ENCODE measurements around the gene MTMR4.
"Not testable (repeated sequence)": the region's sequence is repeated elsewhere in the genome, so short reads cannot be mapped to it uniquely, and the experiment has no call there.

The MTMR4 gene

GRCh38 chr17:58513965-58514769 lies at the start of gene MTMR4:
Gene MTMR4 (minus strand): TSS chr17:58514638. CDS start chr17:58514407, 231 bp downstream.
- peak; percentile 74 to 89 (median 78) for DNase-seq

- DNase-seq = no peak
These were observed 46.1 kb upstream of the MTMR4 start for GRCh38 chr17:58560511-58560910.

GRCh38 chr17:58557981-58558380 lies 43.5 kb upstream of the MTMR4 start:
- DNase-seq = no peak

- DNase-seq = peak; percentile 38 to 74 (median 72)
These were observed 42.4 kb upstream of the MTMR4 start for GRCh38 chr17:58556833-58557250.

- DNase-seq = not testable (repeated sequence)
These were observed 40.7 kb upstream of the MTMR4 start for GRCh38 chr17:58555109-58555508.

- peak; percentile 47 to 57 (median 51) for DNase-seq
These were observed 26.8 kb upstream of the MTMR4 start for GRCh38 chr17:58541249-58541648.

GRCh38 chr17:58539698-58540097 lies 25.3 kb upstream of the MTMR4 start:
- DNase-seq = no peak

- DNase-seq = no peak
These were observed 24.5 kb upstream of the MTMR4 start for GRCh38 chr17:58538811-58539409.

- DNase-seq = no peak
These were observed 22.8 kb upstream of the MTMR4 start for GRCh38 chr17:58537266-58537665.

GRCh38 chr17:58536542-58536941 lies 22.1 kb upstream of the MTMR4 start:
- no peak for DNase-seq

GRCh38 chr17:58535431-58535830 lies 21.0 kb upstream of the MTMR4 start:
- peak in 2 of 3 donors; percentile 12 to 16 for DNase-seq

- peak; percentile 86 to 97 (median 96) for DNase-seq
These were observed 20.5 kb upstream of the MTMR4 start for GRCh38 chr17:58534901-58535421.

- DNase-seq = no peak
These were observed 19.9 kb upstream of the MTMR4 start for GRCh38 chr17:58534331-58534730.

- no peak for DNase-seq
These were observed 19.3 kb upstream of the MTMR4 start for GRCh38 chr17:58533616-58534188.

- no peak for DNase-seq
These were observed 18.1 kb upstream of the MTMR4 start for GRCh38 chr17:58532555-58532951.

- peak; percentile 60 to 86 (median 62) for DNase-seq
These were observed 17.5 kb upstream of the MTMR4 start for GRCh38 chr17:58531661-58532554.

GRCh38 chr17:58531122-58531521 lies 16.7 kb upstream of the MTMR4 start:
- no peak for DNase-seq

GRCh38 chr17:58530655-58531054 lies 16.2 kb upstream of the MTMR4 start:
- no peak for DNase-seq

- DNase-seq = no peak
These were observed 14.8 kb upstream of the MTMR4 start for GRCh38 chr17:58529275-58529674.

GRCh38 chr17:58528443-58528842 lies 14.0 kb upstream of the MTMR4 start:
- DNase-seq = no peak

GRCh38 chr17:58527949-58528348 lies 13.5 kb upstream of the MTMR4 start:
- DNase-seq = peak; percentile 74 to 82 (median 81)

- DNase-seq = peak in 2 of 3 donors; percentile 18 to 24
These were observed 12.9 kb upstream of the MTMR4 start for GRCh38 chr17:58527306-58527705.

- DNase-seq = no peak
These were observed 10.8 kb upstream of the MTMR4 start for GRCh38 chr17:58525239-58525638.
